Activated CD8-positive, alpha-beta memory T cell treated with anti-CD3 and anti-CD28 coated beads, Interleukin-2, amount 50 U/mL, for 4 hours (primary cell): ENCODE results near the gene ENKUR.

Experiments used
- DNase-seq: peaks from one replicate; pipeline ENCODE4 v3.0.0-alpha.2; 2020

The ENKUR gene

GRCh38 chr10:24938525-24938924, 77.4 kb downstream of the ENKUR start:
- no peak for DNase-seq

- DNase-seq = no peak
These were observed 77.9 kb downstream of the ENKUR start for GRCh38 chr10:24938076-24938475.

- DNase-seq = no peak
These were observed 80.3 kb downstream of the ENKUR start for GRCh38 chr10:24935504-24936292.
